ENCODE results near the gene HTR1A. TPM values are rescaled to one million over a fixed set of nuclear protein-coding genes. Genes with fewer than 3 reads are reported as not detected.
A peak's percentile ranks its signal among the peaks of the same experiment; 100 is the strongest.

HTR1A gene
- 18.2 TPM for total RNA-seq

- no peak for DNase-seq
These were observed at the start of gene HTR1A for GRCh38 chr5:63962279-63962678. Gene HTR1A, minus strand, starts transcription at chr5:63962445. Its CDS starts 726 bp downstream, at chr5:63961719.

- DNase-seq = no peak
These were observed 41.7 kb upstream of the HTR1A start for GRCh38 chr5:64003966-64004365.

GRCh38 chr5:64000096-64000495, 37.9 kb upstream of the HTR1A start:
- no peak for DNase-seq

- DNase-seq = no peak
These were observed 24.8 kb upstream of the HTR1A start for GRCh38 chr5:63987053-63987452.

- no peak for DNase-seq
These were observed 19.6 kb upstream of the HTR1A start for GRCh38 chr5:63981864-63982263.

- DNase-seq = no peak
These were observed 1.7 kb upstream of the HTR1A start for GRCh38 chr5:63963926-63964325.

GRCh38 chr5:63963080-63963735, 963 bp upstream of the HTR1A start:
- DNase-seq = no peak

GRCh38 chr5:63961598-63962161, 565 bp downstream of the HTR1A start:
- no peak for DNase-seq

- DNase-seq = no peak
These were observed 1.1 kb downstream of the HTR1A start for GRCh38 chr5:63961125-63961597.

GRCh38 chr5:63960646-63961045, 1.6 kb downstream of the HTR1A start:
- no peak for DNase-seq

GRCh38 chr5:63959177-63959982, 2.9 kb downstream of the HTR1A start:
- peak; percentile 49 for DNase-seq

GRCh38 chr5:63958654-63959053, 3.6 kb downstream of the HTR1A start:
- DNase-seq = no peak

- DNase-seq = no peak
These were observed 4.6 kb downstream of the HTR1A start for GRCh38 chr5:63957617-63958016.

- DNase-seq = no peak
These were observed 9.0 kb downstream of the HTR1A start for GRCh38 chr5:63953217-63953616.

- no peak for DNase-seq
These were observed 27.1 kb downstream of the HTR1A start for GRCh38 chr5:63935103-63935502.

GRCh38 chr5:63931836-63932235, 30.4 kb downstream of the HTR1A start:
- DNase-seq = no peak

GRCh38 chr5:63928451-63928850, 33.8 kb downstream of the HTR1A start:
- DNase-seq = no peak

- no peak for DNase-seq
These were observed 38.3 kb downstream of the HTR1A start for GRCh38 chr5:63923914-63924313.

GRCh38 chr5:63919763-63920478, 42.3 kb downstream of the HTR1A start:
- DNase-seq = no peak

GRCh38 chr5:63916786-63917185, 45.5 kb downstream of the HTR1A start:
- no peak for DNase-seq

GRCh38 chr5:63911871-63912270, 50.4 kb downstream of the HTR1A start:
- DNase-seq = no peak

Measured in occipital lobe (tissue), 2 donors.